22Rv1 (cell line): ENCODE measurements around the gene TMEM17.

Experiments used
- ZFX ChIP-seq: fragments of 450-650 bp; IDR thresholded peaks from 2 replicates; pipeline ENCODE4 v1.6.1; 2017; ENCODE audit warnings: antibody characterized with exemption, borderline replicate concordance
- TF ChIP-seq, protein P1 (sequence below): fragments of 450-650 bp; IDR thresholded peaks from 2 replicates; pipeline ENCODE4 v1.5.1; 2017; ENCODE audit warnings: mild to moderate bottlenecking

GRCh38 chr2:62498739-62499138, 7.3 kb downstream of the TMEM17 start:
- TF ChIP-seq, protein P1, sequence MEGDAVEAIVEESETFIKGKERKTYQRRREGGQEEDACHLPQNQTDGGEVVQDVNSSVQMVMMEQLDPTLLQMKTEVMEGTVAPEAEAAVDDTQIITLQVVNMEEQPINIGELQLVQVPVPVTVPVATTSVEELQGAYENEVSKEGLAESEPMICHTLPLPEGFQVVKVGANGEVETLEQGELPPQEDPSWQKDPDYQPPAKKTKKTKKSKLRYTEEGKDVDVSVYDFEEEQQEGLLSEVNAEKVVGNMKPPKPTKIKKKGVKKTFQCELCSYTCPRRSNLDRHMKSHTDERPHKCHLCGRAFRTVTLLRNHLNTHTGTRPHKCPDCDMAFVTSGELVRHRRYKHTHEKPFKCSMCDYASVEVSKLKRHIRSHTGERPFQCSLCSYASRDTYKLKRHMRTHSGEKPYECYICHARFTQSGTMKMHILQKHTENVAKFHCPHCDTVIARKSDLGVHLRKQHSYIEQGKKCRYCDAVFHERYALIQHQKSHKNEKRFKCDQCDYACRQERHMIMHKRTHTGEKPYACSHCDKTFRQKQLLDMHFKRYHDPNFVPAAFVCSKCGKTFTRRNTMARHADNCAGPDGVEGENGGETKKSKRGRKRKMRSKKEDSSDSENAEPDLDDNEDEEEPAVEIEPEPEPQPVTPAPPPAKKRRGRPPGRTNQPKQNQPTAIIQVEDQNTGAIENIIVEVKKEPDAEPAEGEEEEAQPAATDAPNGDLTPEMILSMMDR = no peak
- TF ChIP-seq ZFX = no peak
